PC-9 (cell line): Measurements from ENCODE around the gene TRIM5. TPM values are rescaled to one million over a fixed set of nuclear protein-coding genes. Genes with fewer than 3 reads are reported as not detected.

Source experiments
- BruUV-seq: library from RNA; stranded (reverse); fragments of 400-500 nt; replicated peaks from 2 replicates; lab custom pipeline; 2021; lab: Mats Ljungman, UMichigan
- CTCF ChIA-PET: fragments of 300-600 bp; sonication (Branson Sonifier 250); formaldehyde crosslinking; loops from one replicate; lab custom pipeline; 2022; ENCODE audit warnings: antibody characterized with exemption; lab: Charles Lee
- POLR2A ChIA-PET: fragments of 300-600 bp; sonication (Branson Sonifier 250); formaldehyde crosslinking; loops from one replicate; lab custom pipeline; 2022; ENCODE audit warnings: antibody characterized with exemption; ENCODE audit not compliant: unreplicated experiment; lab: Charles Lee
- DNase-seq, 2 experiments: peaks; one replicate each; pipeline versions ENCODE4 v3.0.0 to v3.0.0-alpha.2; 2015 to 2022; ENCODE audit warnings: mixed read lengths in 1 of 2
- H2AFZ ChIP-seq: fragments of 200-600 bp; sonication (generic); 2 replicates; pipeline ENCODE4 v1.8.1; 2017; ENCODE audit warnings: antibody characterized with exemption
- H3F3A ChIP-seq: fragments of 200-600 bp; sonication (generic); 2 replicates; pipeline ENCODE4 v1.8.1; 2017; ENCODE audit warnings: antibody characterized with exemption, mild to moderate bottlenecking, low read depth; ENCODE audit not compliant: insufficient read depth
- H3K27ac ChIP-seq: fragments of 200-600 bp; sonication (generic); 2 replicates; pipeline ENCODE4 v1.6.1; 2016; ENCODE audit warnings: mixed run types
- H3K27me3 ChIP-seq: fragments of 200-600 bp; sonication (generic); 2 replicates; pipeline ENCODE4 v1.6.1; 2016; ENCODE audit warnings: low read depth, mixed run types; ENCODE audit not compliant: insufficient read depth
- H3K36me3 ChIP-seq: fragments of 200-600 bp; sonication (generic); 2 replicates; pipeline ENCODE4 v1.6.1; 2016; ENCODE audit warnings: low read depth, mixed run types
- H3K4me1 ChIP-seq: fragments of 200-600 bp; sonication (generic); replicated peaks from 2 replicates; pipeline ENCODE4 v1.6.1; 2016; ENCODE audit warnings: mixed run types; ENCODE audit not compliant: insufficient read depth
- H3K4me2 ChIP-seq: fragments of 200-600 bp; sonication (generic); 2 replicates; pipeline ENCODE4 v1.6.1; 2017; ENCODE audit warnings: mixed run types
- H3K4me3 ChIP-seq: fragments of 200-600 bp; sonication (generic); 2 replicates; pipeline ENCODE4 v1.6.1; 2016; ENCODE audit warnings: mixed run types
- H3K79me2 ChIP-seq: fragments of 200-600 bp; sonication (generic); 2 replicates; pipeline ENCODE4 v1.6.1; 2017; ENCODE audit warnings: low read depth, mixed run types
- H3K9me2 ChIP-seq: fragments of 200-600 bp; sonication (generic); 2 replicates; pipeline ENCODE4 v1.8.1; 2017; ENCODE audit warnings: mild to moderate bottlenecking; ENCODE audit not compliant: insufficient read depth
- H3K9me3 ChIP-seq: fragments of 200-600 bp; sonication (generic); 2 replicates; pipeline ENCODE4 v1.8.1; 2016; ENCODE audit warnings: low read depth; ENCODE audit not compliant: insufficient read depth
- H4K20me1 ChIP-seq: fragments of 200-600 bp; sonication (generic); 2 replicates; pipeline ENCODE4 v1.8.1; 2017; ENCODE audit not compliant: insufficient read depth
- CTCF ChIP-seq: fragments of 200-600 bp; sonication (generic); conservative IDR thresholded peaks from 2 replicates; pipeline ENCODE4 v1.6.1; 2017; ENCODE audit warnings: mixed run types, antibody characterized with exemption, mild to moderate bottlenecking, moderate library complexity
- EZH2 ChIP-seq: fragments of 200-600 bp; sonication (generic); IDR thresholded peaks from 2 replicates; pipeline ENCODE4 v1.8.0; 2017; ENCODE audit warnings: antibody characterized with exemption, low read depth
- intact Hi-C: fragments of 100-400 bp; cut with micrococcal nuclease; formaldehyde crosslinking; loops from one replicate; pipeline ENCODE4 v1.10.0; 2022; ENCODE audit not compliant: unreplicated experiment
- total RNA-seq: library from RNA; stranded (reverse); gene quantifications from 2 replicates; pipeline ENCODE4 v1.2.3, GENCODE V29; 2021

Gene TRIM5
- total RNA-seq, 1 experiment from 2014 or later: 20.5 TPM

GRCh38 chr11:5690216-5690615 lies 5.3 kb upstream of the TRIM5 start:
- H3K9me2 ChIP-seq: no peaks in the 10 kb centered on the region
- no peaks in the 10 kb centered on the region for H3K27me3 ChIP-seq
- H3K4me2 ChIP-seq: no peak overlapping the region
- H3K4me3 ChIP-seq: no peak overlapping the region
- no peak overlapping the region for H2AFZ ChIP-seq
- CTCF ChIA-PET: no interaction called here
- POLR2A ChIA-PET: no interaction called here
- BruUV-seq: no TSS peak
- H3K4me1 ChIP-seq: peaks cover 2% of the 10 kb centered on the region; the same call in 1 of the 2 replicates
- H3K79me2 ChIP-seq: no peaks in the 10 kb centered on the region
- H3F3A ChIP-seq: peaks cover 2% of the 10 kb centered on the region; the same call in 1 of the 2 replicates
- H3K36me3 ChIP-seq: no peaks in the 10 kb centered on the region
- intact Hi-C loops: no loop called here
- DNase-seq: no peak
- H3K9me3 ChIP-seq: no peaks in the 10 kb centered on the region
- TF ChIP-seq EZH2 (no peak), CTCF (no peak)
- H4K20me1 ChIP-seq: no peaks in the 10 kb centered on the region
- no peak overlapping the region for H3K27ac ChIP-seq

GRCh38 chr11:5689551-5689983 lies 4.7 kb upstream of the TRIM5 start, which contains the start of gene TRIM22:
Gene TRIM22, plus strand, starts transcription at chr11:5689790. Its CDS starts 6,443 bp downstream, at chr11:5696233.
- H2AFZ ChIP-seq: peak within 1 kb of the TSS; percentile 59; the same call in 1 of the 2 replicates
- DNase-seq: peak in 1 of 2 experiments; percentile 52
- H3K9me3 ChIP-seq: no peaks in the 10 kb centered on the region
- peaks cover 4% of the 10 kb centered on the region; the same call in 1 of the 2 replicates for H3K4me1 ChIP-seq
- ChIA-PET CTCF (no interaction called here), POLR2A (no interaction called here)
- no peak within 1 kb of the TSS for H3K27ac ChIP-seq
- intact Hi-C loops: no loop called here
- H3K36me3 ChIP-seq: no peaks in the 10 kb centered on the region
- no peak within 1 kb of the TSS for H3K4me3 ChIP-seq
- no TSS peak for BruUV-seq
- no peaks in the 10 kb centered on the region for H4K20me1 ChIP-seq
- no peaks in the 10 kb centered on the region for H3K79me2 ChIP-seq
- no peaks in the 10 kb centered on the region for H3K27me3 ChIP-seq
- H3K9me2 ChIP-seq: no peaks in the 10 kb centered on the region
- TF ChIP-seq CTCF: no peak
- no peak for TF ChIP-seq EZH2
- H3K4me2 ChIP-seq: peak within 1 kb of the TSS; percentile 13; the same call in 1 of the 2 replicates
- H3F3A ChIP-seq: peaks cover 9% of the 10 kb centered on the region; the same call in 1 of the 2 replicates

- intact Hi-C loops: no loop called here
- POLR2A ChIA-PET: no interaction called here
- no peak for TF ChIP-seq CTCF
- no peak for TF ChIP-seq EZH2
Observed at GRCh38 chr11:5688482-5688881, 3.6 kb upstream of the TRIM5 start.

More at GRCh38 chr11:5688482-5688881, 3.6 kb upstream of the TRIM5 start:
- Histone ChIP-seq H3K9me2 (no peaks in the 10 kb centered on the region), H3K9me3 (no peaks in the 10 kb centered on the region), H2AFZ (no peak overlapping the region), H3K27ac (no peak overlapping the region), H3K27me3 (no peaks in the 10 kb centered on the region), H4K20me1 (no peaks in the 10 kb centered on the region), H3K4me3 (no peak overlapping the region), H3F3A (peaks cover 16% of the 10 kb centered on the region; the same call in 1 of the 2 replicates), H3K4me2 (no peak overlapping the region), H3K79me2 (peaks cover 7% of the 10 kb centered on the region; the same call in 1 of the 2 replicates), H3K36me3 (no peaks in the 10 kb centered on the region), H3K4me1 (peaks cover 14% of the 10 kb centered on the region)
- BruUV-seq: no TSS peak
- DNase-seq: no peak
- CTCF ChIA-PET: no interaction called here
